ENCODE results near the gene FYB1.

Gene FYB1

DNA sequence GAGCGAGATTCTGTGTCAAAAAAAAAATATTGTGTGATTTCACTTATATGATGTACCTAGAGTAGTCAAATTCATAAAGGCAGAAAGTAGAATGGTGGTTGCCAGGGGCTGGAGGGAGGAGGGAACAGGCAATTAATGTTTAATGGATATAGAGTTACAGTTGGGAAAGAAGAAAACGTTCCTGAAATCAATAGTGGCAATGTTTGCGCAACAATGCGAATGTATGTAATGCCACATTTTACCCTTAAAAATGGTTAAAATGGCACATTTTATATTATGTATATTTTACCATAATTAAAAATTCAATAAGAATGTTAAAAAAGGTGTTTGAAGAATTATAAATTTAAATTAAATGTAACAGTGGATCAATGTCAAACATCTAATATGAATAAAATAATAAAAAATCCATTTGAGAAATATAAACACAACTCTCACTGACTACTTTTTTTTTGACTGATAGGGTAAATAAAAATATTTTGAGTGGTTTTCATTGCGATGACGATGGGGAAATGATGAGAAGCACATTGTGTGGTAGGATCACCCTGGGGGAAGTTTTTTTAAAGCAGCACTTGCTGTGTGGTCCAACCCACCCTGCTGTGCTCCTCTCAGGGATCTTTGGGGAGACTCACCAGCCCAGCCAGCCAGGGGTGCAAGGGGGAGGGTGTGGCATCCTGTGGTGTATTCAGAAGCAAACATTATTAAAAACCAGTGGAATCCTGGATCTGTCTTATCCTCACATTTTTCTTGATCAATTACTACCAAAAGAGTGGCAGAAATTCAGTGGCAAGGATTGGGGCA, 4.3 kb downstream of the FYB1 start:
- Histone ChIP-seq H3K4me3 (ENCODE audit: low read depth, low read length) (no peak overlapping the region), H3K9ac (ENCODE audit: low read length) (no peak overlapping the region), H3K4me1 (ENCODE audit: control insufficient read depth, insufficient read depth, low read length) (no peaks in the 10 kb centered on the region), H3K27ac (ENCODE audit: low read depth, low read length) (no peak overlapping the region), H3K27me3 (ENCODE audit: control insufficient read depth, insufficient read depth, low read length) (no peaks in the 10 kb centered on the region), H3K36me3 (ENCODE audit: control insufficient read depth, insufficient read depth, low read length) (no peaks in the 10 kb centered on the region), H3K9me3 (ENCODE audit: control insufficient read depth, insufficient read depth, low read depth, low read length) (no peaks in the 10 kb centered on the region)

DNA sequence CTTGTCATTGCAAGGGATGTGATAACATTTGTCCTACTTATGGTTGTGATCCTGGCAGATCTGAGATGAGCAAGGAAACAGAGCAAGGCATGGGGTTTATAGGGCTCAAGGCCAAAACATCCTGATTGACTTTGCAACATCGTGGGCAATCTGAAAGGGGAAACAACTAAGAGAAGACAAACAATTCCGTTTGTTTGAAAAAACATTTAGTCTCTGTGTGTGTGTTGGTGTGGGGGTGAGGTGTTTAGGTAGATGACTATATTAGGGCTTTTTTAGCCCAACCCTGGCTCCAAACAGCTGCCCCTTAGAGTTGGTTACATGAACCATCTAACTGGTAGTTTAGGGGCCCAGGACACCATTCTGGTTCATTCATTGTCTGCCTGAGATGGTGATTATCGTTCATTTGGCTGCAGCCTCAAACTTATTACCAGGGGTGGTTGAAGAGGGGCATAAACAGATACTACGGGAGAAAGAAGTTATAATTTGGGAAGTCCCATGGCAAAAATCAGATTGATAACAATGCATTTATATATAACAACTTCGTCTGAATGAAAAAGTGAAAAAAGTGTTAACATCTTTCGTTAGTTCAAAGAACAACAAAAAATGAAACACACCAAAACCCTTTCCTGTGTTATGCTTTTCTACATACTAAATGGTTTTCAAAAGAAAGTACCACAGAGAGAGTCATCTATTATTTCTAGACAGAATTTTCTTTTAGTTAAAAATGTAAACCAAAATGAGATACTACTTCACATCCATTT, 5.7 kb downstream of the FYB1 start:
- Histone ChIP-seq H3K27me3 (ENCODE audit: control insufficient read depth, insufficient read depth, low read length) (no peaks in the 10 kb centered on the region), H3K36me3 (ENCODE audit: control insufficient read depth, insufficient read depth, low read length) (no peaks in the 10 kb centered on the region), H3K27ac (ENCODE audit: low read depth, low read length) (no peak overlapping the region)

DNA sequence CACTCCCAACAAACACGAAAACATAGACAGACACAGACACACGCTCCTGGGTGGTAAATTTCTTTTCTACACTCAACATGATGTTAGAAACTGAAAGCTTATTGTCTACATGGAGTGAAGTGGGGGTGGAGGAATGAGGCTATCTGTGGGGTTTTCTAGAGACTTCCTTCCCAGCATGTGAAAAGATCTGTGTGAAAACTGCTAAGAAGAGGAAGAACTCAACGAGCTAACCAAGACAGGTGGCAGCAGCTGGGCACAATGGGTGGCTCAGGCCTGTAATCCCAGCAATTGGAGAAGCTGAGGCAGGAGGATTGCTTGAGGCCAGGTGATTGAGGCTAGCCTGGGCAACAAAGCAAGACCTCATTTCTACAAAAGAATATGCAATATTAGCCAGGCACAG, 7.6 kb downstream of the FYB1 start:
- Histone ChIP-seq H3K9ac (ENCODE audit: low read length) (no peak overlapping the region), H3K4me1 (ENCODE audit: control insufficient read depth, insufficient read depth, low read length) (no peaks in the 10 kb centered on the region), H3K36me3 (ENCODE audit: control insufficient read depth, insufficient read depth, low read length) (no peaks in the 10 kb centered on the region), H3K4me3 (ENCODE audit: low read depth, low read length) (no peak overlapping the region), H3K27ac (ENCODE audit: low read depth, low read length) (no peak overlapping the region), H3K9me3 (ENCODE audit: control insufficient read depth, insufficient read depth, low read depth, low read length) (no peaks in the 10 kb centered on the region), H3K27me3 (ENCODE audit: control insufficient read depth, insufficient read depth, low read length) (no peaks in the 10 kb centered on the region)

More for the DNA sequence above, 5.7 kb downstream of the FYB1 start:
- Histone ChIP-seq H3K4me3 (ENCODE audit: low read depth, low read length) (no peak overlapping the region), H3K9me3 (ENCODE audit: control insufficient read depth, insufficient read depth, low read depth, low read length) (no peaks in the 10 kb centered on the region), H3K9ac (ENCODE audit: low read length) (no peak overlapping the region), H3K4me1 (ENCODE audit: control insufficient read depth, insufficient read depth, low read length) (no peaks in the 10 kb centered on the region)

DNA sequence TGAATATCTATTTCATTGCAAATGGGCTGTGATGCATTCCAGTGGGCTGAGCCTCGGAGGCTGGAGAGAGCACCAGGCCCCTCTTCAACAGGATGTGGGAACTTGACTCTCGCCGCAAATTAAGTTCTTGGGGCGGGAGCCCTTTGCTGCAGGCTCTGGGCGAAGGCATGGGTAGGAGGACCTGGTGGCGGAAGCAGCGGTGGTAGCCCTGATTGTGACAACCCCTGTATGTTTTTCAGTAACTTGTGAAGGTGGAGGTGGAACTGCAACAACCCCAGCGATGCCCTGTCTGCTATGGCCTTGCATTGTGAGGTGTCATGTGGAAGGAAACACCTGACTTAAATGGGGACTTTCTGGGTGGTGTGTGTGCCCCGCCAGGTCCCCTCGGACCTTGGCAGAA, 9.4 kb downstream of the FYB1 start:
- no peaks in the 10 kb centered on the region for H3K4me1 ChIP-seq (ENCODE audit: control insufficient read depth, insufficient read depth, low read length)
- no peaks in the 10 kb centered on the region for H3K9me3 ChIP-seq (ENCODE audit: control insufficient read depth, insufficient read depth, low read depth, low read length)
- H3K27me3 ChIP-seq (ENCODE audit: control insufficient read depth, insufficient read depth, low read length): no peaks in the 10 kb centered on the region
- H3K4me3 ChIP-seq (ENCODE audit: low read depth, low read length): no peak overlapping the region
- no peaks in the 10 kb centered on the region for H3K36me3 ChIP-seq (ENCODE audit: control insufficient read depth, insufficient read depth, low read length)
- no peak overlapping the region for H3K27ac ChIP-seq (ENCODE audit: low read depth, low read length)
- no peak overlapping the region for H3K9ac ChIP-seq (ENCODE audit: low read length)

DNA sequence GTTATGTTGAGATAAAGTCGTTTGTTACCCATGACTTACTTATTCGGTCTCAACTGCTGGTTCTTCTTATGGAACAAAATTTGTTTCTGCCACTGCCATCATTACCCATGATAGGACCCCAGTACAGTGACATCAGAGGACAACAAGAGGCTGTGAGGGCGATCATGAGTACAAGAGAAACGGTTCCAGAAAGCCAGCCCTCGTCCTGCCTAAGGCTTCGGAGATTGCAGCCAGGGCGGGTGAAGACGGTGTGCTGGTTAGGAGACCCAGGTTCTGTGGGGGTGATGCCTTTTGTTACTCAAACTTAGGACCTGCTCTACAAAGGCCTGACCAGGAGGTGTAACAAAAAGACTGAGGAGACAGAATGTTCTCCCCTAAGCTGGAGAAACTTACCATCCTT, 10.9 kb downstream of the FYB1 start:
- no peaks in the 10 kb centered on the region for H3K4me1 ChIP-seq (ENCODE audit: control insufficient read depth, insufficient read depth, low read length)
- H3K27me3 ChIP-seq (ENCODE audit: control insufficient read depth, insufficient read depth, low read length): no peaks in the 10 kb centered on the region
- H3K27ac ChIP-seq (ENCODE audit: low read depth, low read length): no peak overlapping the region
- no peaks in the 10 kb centered on the region for H3K9me3 ChIP-seq (ENCODE audit: control insufficient read depth, insufficient read depth, low read depth, low read length)
- H3K9ac ChIP-seq (ENCODE audit: low read length): no peak overlapping the region
- no peaks in the 10 kb centered on the region for H3K36me3 ChIP-seq (ENCODE audit: control insufficient read depth, insufficient read depth, low read length)
- no peak overlapping the region for H3K4me3 ChIP-seq (ENCODE audit: low read depth, low read length)

DNA sequence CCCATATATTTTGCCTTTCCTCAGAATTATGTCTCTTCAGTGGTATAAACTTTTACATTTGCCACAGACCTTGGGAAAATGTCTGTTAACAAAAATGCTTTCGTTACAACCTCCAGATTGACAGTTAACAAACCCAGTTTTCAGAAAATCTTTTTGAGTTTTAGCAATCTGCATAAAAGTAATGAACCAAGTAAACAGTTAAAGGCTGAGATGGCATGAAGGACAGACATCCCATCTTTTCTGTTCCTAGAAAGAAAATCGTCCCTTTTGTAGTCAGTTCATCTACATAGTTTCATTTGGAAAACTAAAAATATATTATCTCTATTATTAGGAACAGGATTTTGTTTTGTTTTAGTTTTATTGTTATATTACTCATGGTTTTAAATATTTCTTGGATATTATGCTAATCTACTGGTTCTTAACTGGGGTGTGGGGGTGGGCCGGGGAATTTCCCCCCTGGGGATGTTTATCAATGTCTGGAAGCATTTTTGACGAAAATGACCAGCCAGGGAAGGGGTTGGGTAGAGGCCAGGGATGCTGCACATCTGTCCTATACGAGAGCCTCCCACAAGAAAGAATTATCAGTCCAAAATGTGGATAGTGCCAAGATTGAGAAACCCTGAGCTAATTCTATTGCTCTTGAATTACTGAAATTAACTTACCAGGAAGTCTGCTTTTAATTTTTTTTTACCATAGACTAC, 11.9 kb downstream of the FYB1 start:
- Histone ChIP-seq H3K9ac (ENCODE audit: low read length) (no peak overlapping the region), H3K27me3 (ENCODE audit: control insufficient read depth, insufficient read depth, low read length) (no peaks in the 10 kb centered on the region), H3K4me3 (ENCODE audit: low read depth, low read length) (no peak overlapping the region), H3K4me1 (ENCODE audit: control insufficient read depth, insufficient read depth, low read length) (no peaks in the 10 kb centered on the region), H3K27ac (ENCODE audit: low read depth, low read length) (no peak overlapping the region), H3K36me3 (ENCODE audit: control insufficient read depth, insufficient read depth, low read length) (no peaks in the 10 kb centered on the region), H3K9me3 (ENCODE audit: control insufficient read depth, insufficient read depth, low read depth, low read length) (no peaks in the 10 kb centered on the region)

DNA sequence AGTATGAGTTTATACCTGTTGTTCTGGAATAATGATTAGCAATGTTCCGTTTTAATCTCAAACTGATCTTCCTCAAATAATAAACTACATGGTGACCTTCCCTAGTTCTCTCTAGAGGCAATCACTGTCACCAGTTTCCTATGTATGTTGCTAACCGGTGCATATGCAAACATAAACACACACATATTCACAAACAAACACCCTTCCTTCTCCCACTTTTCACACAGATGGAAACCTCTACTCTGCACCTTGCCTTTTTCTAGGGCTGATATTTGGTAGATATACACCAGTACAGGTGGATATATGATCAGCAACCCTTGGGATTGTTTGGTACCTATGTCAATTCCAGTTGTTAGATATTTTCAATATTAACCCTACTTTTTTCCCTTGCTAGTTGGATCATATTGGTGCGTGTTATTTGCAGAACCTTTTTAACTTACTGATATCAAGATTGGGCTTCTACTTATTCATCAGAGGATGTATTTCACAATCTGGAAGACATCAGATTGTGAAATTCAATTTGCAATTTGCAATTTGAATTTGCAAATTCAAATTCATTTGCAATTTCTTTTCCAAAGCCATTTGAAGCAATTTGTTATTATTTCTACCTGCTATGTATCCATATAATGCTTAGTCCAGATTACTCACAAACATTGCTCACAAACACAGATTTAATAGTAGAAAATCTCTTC, 12.6 kb downstream of the FYB1 start:
- H3K9ac ChIP-seq (ENCODE audit: low read length): no peak overlapping the region
- no peaks in the 10 kb centered on the region for H3K27me3 ChIP-seq (ENCODE audit: control insufficient read depth, insufficient read depth, low read length)
- H3K4me3 ChIP-seq (ENCODE audit: low read depth, low read length): no peak overlapping the region
- no peaks in the 10 kb centered on the region for H3K9me3 ChIP-seq (ENCODE audit: control insufficient read depth, insufficient read depth, low read depth, low read length)
- H3K27ac ChIP-seq (ENCODE audit: low read depth, low read length): no peak overlapping the region
- no peaks in the 10 kb centered on the region for H3K4me1 ChIP-seq (ENCODE audit: control insufficient read depth, insufficient read depth, low read length)
- H3K36me3 ChIP-seq (ENCODE audit: control insufficient read depth, insufficient read depth, low read length): no peaks in the 10 kb centered on the region

DNA sequence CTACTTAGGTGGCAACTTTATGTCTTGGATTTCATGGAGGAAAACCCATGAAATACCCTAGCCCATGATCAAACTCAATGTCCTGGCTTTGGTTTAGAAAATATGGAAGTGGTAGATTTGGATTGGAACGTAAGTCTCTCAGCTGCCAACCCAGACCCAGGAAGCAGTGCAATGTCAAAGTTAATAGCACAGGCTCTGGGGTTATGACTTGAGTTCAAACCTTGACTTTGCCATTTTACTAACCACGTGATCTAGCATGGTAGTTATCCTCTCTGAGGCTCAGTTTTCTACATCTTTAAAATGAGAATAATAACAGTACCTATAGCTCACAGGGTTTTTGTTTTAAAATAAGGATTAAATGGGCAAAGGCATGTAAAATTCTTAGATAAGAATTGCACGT, 13.8 kb downstream of the FYB1 start:
- Histone ChIP-seq H3K4me1 (ENCODE audit: control insufficient read depth, insufficient read depth, low read length) (no peaks in the 10 kb centered on the region), H3K4me3 (ENCODE audit: low read depth, low read length) (no peak overlapping the region), H3K9ac (ENCODE audit: low read length) (no peak overlapping the region), H3K9me3 (ENCODE audit: control insufficient read depth, insufficient read depth, low read depth, low read length) (no peaks in the 10 kb centered on the region), H3K27ac (ENCODE audit: low read depth, low read length) (no peak overlapping the region), H3K36me3 (ENCODE audit: control insufficient read depth, insufficient read depth, low read length) (no peaks in the 10 kb centered on the region), H3K27me3 (ENCODE audit: control insufficient read depth, insufficient read depth, low read length) (no peaks in the 10 kb centered on the region)

DNA sequence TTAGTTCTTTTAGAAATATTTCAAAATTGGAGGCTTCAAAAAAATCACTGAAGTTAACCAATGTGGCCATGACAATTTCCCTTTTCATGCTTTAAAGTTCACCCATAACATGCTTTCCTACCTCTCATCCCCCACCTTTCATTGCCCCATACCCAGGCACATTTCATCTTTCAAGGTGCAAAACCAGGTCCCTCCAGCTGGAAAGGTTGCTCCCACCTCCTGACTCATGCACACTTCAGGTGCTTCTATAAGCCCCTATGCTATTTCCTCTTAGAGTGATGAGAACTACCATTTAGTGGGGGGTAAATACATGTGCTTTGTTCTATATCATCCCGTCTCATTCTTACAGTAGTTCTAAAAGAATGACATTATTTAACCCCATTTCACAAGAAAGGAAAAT, 15.4 kb downstream of the FYB1 start:
- Histone ChIP-seq H3K9ac (ENCODE audit: low read length) (no peak overlapping the region), H3K27ac (ENCODE audit: low read depth, low read length) (no peak overlapping the region), H3K4me3 (ENCODE audit: low read depth, low read length) (no peak overlapping the region), H3K4me1 (ENCODE audit: control insufficient read depth, insufficient read depth, low read length) (no peaks in the 10 kb centered on the region), H3K9me3 (ENCODE audit: control insufficient read depth, insufficient read depth, low read depth, low read length) (no peaks in the 10 kb centered on the region), H3K27me3 (ENCODE audit: control insufficient read depth, insufficient read depth, low read length) (no peaks in the 10 kb centered on the region), H3K36me3 (ENCODE audit: control insufficient read depth, insufficient read depth, low read length) (no peaks in the 10 kb centered on the region)

DNA sequence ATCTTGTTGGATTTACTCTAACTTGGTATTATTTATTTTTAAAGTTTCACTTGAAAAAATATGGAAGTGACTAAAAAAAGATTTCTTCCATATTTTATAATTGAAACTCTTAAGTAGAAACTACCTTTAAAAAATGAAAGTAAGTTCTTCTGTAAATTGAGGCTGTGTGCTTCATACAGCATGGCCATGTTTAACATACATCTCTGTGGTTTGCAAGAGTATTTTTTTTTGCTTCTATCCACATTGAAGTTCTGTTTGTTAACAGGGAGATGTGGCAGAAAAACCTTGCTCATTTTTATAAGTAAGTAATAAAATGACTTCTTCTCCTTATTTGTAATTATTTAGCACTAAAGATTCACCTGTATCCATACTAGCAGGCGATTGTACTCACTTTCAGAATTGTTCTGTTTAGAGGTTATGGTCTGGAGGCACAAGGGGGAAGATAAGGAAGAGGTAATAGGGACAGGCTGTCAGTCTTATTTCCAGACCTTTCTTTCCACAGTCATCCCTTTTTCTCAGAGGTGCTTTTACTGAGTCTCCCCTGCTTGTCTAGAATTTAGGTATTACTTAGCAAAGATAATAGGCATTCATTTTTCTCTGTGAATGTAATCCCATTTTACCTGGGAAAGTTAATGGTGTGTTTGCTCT, 16.0 kb downstream of the FYB1 start:
- Histone ChIP-seq H3K9ac (ENCODE audit: low read length) (no peak overlapping the region), H3K27ac (ENCODE audit: low read depth, low read length) (no peak overlapping the region), H3K36me3 (ENCODE audit: control insufficient read depth, insufficient read depth, low read length) (no peaks in the 10 kb centered on the region), H3K27me3 (ENCODE audit: control insufficient read depth, insufficient read depth, low read length) (no peaks in the 10 kb centered on the region), H3K9me3 (ENCODE audit: control insufficient read depth, insufficient read depth, low read depth, low read length) (no peaks in the 10 kb centered on the region), H3K4me1 (ENCODE audit: control insufficient read depth, insufficient read depth, low read length) (no peaks in the 10 kb centered on the region), H3K4me3 (ENCODE audit: low read depth, low read length) (no peak overlapping the region)

Measured in HUES6 (cell line).